ENCODE results near the gene CDT1. TPM values are rescaled to one million over a fixed set of nuclear protein-coding genes. Genes with fewer than 3 reads are reported as not detected.

Gene CDT1
- total RNA-seq, 1 experiment from 2014 or later = 74.1 TPM

DNA sequence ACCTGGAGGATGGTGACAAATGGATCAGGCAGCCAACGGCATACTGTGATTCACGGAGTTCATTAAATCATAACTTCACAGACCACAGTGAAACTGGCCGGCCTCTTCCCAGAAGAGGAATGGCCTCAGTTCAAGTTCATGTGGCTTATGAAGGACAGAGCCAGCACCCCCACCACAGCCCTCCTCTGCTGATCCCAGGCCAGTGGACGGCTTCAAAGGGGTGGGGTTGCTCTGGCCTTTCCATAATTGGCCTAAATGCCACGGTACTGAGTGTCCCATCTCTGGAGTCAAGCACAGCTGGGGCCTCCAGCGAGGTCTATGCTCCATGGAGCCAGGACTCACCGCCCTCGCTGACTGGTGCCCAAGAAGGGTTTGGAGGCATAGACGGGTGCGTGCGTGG, 31.8 kb downstream of the CDT1 start:
- no peak overlapping the region for H2BK15ac ChIP-seq (ENCODE audit: low read depth, low read length)
- H3K18ac ChIP-seq (ENCODE audit: insufficient read length, low read depth, low read length) = no peak overlapping the region
- H3K23me2 ChIP-seq (ENCODE audit: insufficient read length, low read depth, low read length, poor library complexity, severe bottlenecking) = no peaks in the 10 kb centered on the region
- no peak overlapping the region for H4K5ac ChIP-seq (ENCODE audit: insufficient read length, low read depth, low read length)
- no peak overlapping the region for H4K91ac ChIP-seq (ENCODE audit: insufficient read length, low read depth, low read length)
- WGBS (ENCODE audit: extremely low coverage, insufficient read length, low lambda C conversion rate) = no CpG with 5 or more reads among the region's 11 CpGs
- H3K9me3 ChIP-seq (ENCODE audit: control insufficient read depth, low read depth, low read length) = no peaks in the 10 kb centered on the region
- H3K36me3 Mint-ChIP-seq (ENCODE audit: insufficient read depth in 1 of 3, low read depth in 3 of 3) = peaks cover 4 to 16% (median 13%) of the 10 kb centered on the region in 3 experiments; a peak in 6 of 7 replicates
- no peaks in the 10 kb centered on the region for H3K27me3 Mint-ChIP-seq (ENCODE audit: low read depth)
- no peaks in the 10 kb centered on the region for H3K9me3 Mint-ChIP-seq
- no peak overlapping the region for H3K4me3 Mint-ChIP-seq
- no peak overlapping the region; a peak in 1 of 7 replicates for H3K27ac Mint-ChIP-seq
- H4K8ac ChIP-seq (replicated peaks; ENCODE audit: insufficient read length, low read depth, low read length) = no peak overlapping the region
- H3K14ac ChIP-seq (ENCODE audit: insufficient read depth, low read length) = no peak overlapping the region
- no peak overlapping the region for H2AFZ ChIP-seq (ENCODE audit: low read length)
- H3K4ac ChIP-seq (ENCODE audit: low read depth, low read length) = no peak overlapping the region
- TF ChIP-seq, protein P1, sequence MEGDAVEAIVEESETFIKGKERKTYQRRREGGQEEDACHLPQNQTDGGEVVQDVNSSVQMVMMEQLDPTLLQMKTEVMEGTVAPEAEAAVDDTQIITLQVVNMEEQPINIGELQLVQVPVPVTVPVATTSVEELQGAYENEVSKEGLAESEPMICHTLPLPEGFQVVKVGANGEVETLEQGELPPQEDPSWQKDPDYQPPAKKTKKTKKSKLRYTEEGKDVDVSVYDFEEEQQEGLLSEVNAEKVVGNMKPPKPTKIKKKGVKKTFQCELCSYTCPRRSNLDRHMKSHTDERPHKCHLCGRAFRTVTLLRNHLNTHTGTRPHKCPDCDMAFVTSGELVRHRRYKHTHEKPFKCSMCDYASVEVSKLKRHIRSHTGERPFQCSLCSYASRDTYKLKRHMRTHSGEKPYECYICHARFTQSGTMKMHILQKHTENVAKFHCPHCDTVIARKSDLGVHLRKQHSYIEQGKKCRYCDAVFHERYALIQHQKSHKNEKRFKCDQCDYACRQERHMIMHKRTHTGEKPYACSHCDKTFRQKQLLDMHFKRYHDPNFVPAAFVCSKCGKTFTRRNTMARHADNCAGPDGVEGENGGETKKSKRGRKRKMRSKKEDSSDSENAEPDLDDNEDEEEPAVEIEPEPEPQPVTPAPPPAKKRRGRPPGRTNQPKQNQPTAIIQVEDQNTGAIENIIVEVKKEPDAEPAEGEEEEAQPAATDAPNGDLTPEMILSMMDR (conservative IDR thresholded peaks at IDR 0.05) = no peak
- H3K4me1 ChIP-seq (ENCODE audit: insufficient read depth, low read length) = no peaks in the 10 kb centered on the region
- no peaks in the 10 kb centered on the region for H3K79me1 ChIP-seq (ENCODE audit: insufficient read depth, low read depth, low read length, poor library complexity, severe bottlenecking)
- no peak overlapping the region for H2BK20ac ChIP-seq (ENCODE audit: low read depth, low read length, poor library complexity, severe bottlenecking)
- no peak overlapping the region for H3K56ac ChIP-seq (ENCODE audit: insufficient read length, low read depth, low read length)
- H2BK5ac ChIP-seq (ENCODE audit: insufficient read length, low read length) = no peak overlapping the region
- H3K9ac ChIP-seq (ENCODE audit: extremely low read depth, insufficient read length, low read length) = no peak overlapping the region
- no peaks in the 10 kb centered on the region for H3K27me3 ChIP-seq (ENCODE audit: insufficient read depth, low read length)
- H3K4me2 ChIP-seq (ENCODE audit: insufficient read depth, insufficient read length, low read length) = no peak overlapping the region
- H2AK5ac ChIP-seq (ENCODE audit: insufficient read length, low read length) = no peak overlapping the region
- no peak overlapping the region for H2BK120ac ChIP-seq (ENCODE audit: low read depth, low read length, poor library complexity, severe bottlenecking)
- no peak for DNase-seq
- no peaks in the 10 kb centered on the region for H3K79me2 ChIP-seq (ENCODE audit: insufficient read depth, low read length)
- H3K4me1 Mint-ChIP-seq = no peaks in the 10 kb centered on the region
- no peaks in the 10 kb centered on the region for H4K20me1 ChIP-seq (ENCODE audit: control insufficient read depth, insufficient read depth, insufficient read length)
- H3K23ac ChIP-seq (ENCODE audit: insufficient read length, low read depth, low read length) = no peak overlapping the region
- H3K27ac ChIP-seq (ENCODE audit: insufficient read length, low read depth, low read length) = no peak overlapping the region
- H2BK12ac ChIP-seq (ENCODE audit: insufficient read length, low read depth, low read length) = no peak overlapping the region
- no peak overlapping the region for H3T11ph ChIP-seq (ENCODE audit: low read length)

Measured in H9 (cell line).